GM04504 (cell line): Measurements from ENCODE around the gene RPS5.
"Not testable (repeated sequence)": the region's sequence is repeated elsewhere in the genome, so short reads cannot be mapped to it uniquely, and the experiment has no call there.

Experiments
- DNase-seq: peaks from one replicate; pipeline ENCODE4 v3.0.0-alpha.2; 2012; ENCODE audit warnings: low read depth

The RPS5 gene

GRCh38 chr19:58386576-58387337 lies at the start of gene RPS5:
Gene RPS5 (plus strand): TSS chr19:58387269. CDS start chr19:58388138, 869 bp downstream.
- DNase-seq: peak; percentile 96

- no peak for DNase-seq
These were observed 48.7 kb upstream of the RPS5 start for GRCh38 chr19:58338336-58338735.

- no peak for DNase-seq
These were observed 48.1 kb upstream of the RPS5 start for GRCh38 chr19:58338825-58339558.

- no peak for DNase-seq
These were observed 41.5 kb upstream of the RPS5 start for GRCh38 chr19:58345558-58345957.

GRCh38 chr19:58346961-58347929 lies 39.8 kb upstream of the RPS5 start:
- peak; percentile 54 for DNase-seq

GRCh38 chr19:58348080-58348479 lies 39.0 kb upstream of the RPS5 start:
- not testable (repeated sequence) for DNase-seq

- DNase-seq: no peak
These were observed 37.5 kb upstream of the RPS5 start for GRCh38 chr19:58349590-58349989.

GRCh38 chr19:58350001-58350861 lies 36.8 kb upstream of the RPS5 start:
- DNase-seq: no peak

GRCh38 chr19:58350871-58351557 lies 36.1 kb upstream of the RPS5 start:
- no peak for DNase-seq

GRCh38 chr19:58351558-58351878 lies 35.6 kb upstream of the RPS5 start:
- no peak for DNase-seq

- no peak for DNase-seq
These were observed 34.9 kb upstream of the RPS5 start for GRCh38 chr19:58351990-58352755.

- DNase-seq: no peak
These were observed 34.1 kb upstream of the RPS5 start, which contains the start of gene A1BG for GRCh38 chr19:58352760-58353671. Gene A1BG (minus strand): TSS chr19:58353492. CDS start chr19:58353437, 55 bp downstream.

- DNase-seq: no peak
These were observed 33.2 kb upstream of the RPS5 start for GRCh38 chr19:58353717-58354477.

- DNase-seq: no peak
These were observed 32.5 kb upstream of the RPS5 start for GRCh38 chr19:58354478-58355030.

- DNase-seq: no peak
These were observed 31.8 kb upstream of the RPS5 start for GRCh38 chr19:58355215-58355796.

- DNase-seq: no peak
These were observed 30.9 kb upstream of the RPS5 start for GRCh38 chr19:58355908-58356765.
